ENCODE results near the gene CEBPB. TPM values are rescaled to one million over a fixed set of nuclear protein-coding genes. Genes with fewer than 3 reads are reported as not detected.

The CEBPB gene
- total and polyA plus RNA-seq, 2 donors (not counting 1 experiment from before 2014, with no cell fraction given): 21.0 to 106 TPM

DNA sequence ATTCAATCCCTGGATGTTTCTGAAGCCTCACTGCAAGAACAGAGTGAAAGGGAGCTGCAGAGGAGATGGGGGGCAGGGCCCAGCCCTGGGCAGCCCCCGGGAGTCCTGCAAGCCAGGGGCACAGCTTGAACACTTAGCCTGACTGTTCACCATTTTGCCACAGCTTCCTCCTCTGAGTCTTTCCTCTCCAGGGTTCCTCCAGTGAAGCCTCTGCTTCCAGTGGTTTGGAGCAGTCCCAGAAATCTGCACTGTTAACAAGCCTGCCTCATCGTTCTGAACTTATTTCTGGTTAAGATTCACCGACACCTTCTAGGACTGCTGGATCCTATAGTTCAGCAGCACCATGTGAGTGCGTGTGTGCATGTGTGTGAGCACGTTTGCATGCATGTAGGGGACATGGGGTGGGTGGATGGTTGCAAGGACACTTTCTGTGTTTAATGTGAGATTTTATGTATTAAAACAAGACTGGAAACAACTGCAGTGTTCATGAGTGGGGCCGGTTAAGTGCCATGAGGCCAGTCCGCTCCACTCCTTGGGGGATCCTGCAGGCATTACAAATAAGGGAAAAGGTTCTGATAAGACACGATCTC lies 24.6 kb downstream of the CEBPB start:
- H2AFZ ChIP-seq (ENCODE audit: low read length): no peak overlapping the region
- H3K4me3 ChIP-seq (replicated peaks in 1 of 4; ENCODE audit: control extremely low read depth in 1 of 4, insufficient read depth in 1 of 4, low read depth in 3 of 4, low read length in 4 of 4): no peak overlapping the region
- no peak overlapping the region for H3K9ac ChIP-seq (ENCODE audit: insufficient read depth, low read length)
- H4K20me1 ChIP-seq (ENCODE audit: control insufficient read depth, extremely low read depth, insufficient read depth, low read length): no peaks in the 10 kb centered on the region
- DNase-seq (ENCODE audit: low read depth in 2 of 2): peak; percentile 63 to 64
- H3K27ac ChIP-seq (ENCODE audit: insufficient read depth, low read length): no peak overlapping the region
- H3K9me3 ChIP-seq (ENCODE audit: control insufficient read depth, insufficient read depth, low read depth, low read length): no peaks in the 10 kb centered on the region
- TF ChIP-seq, protein P1, sequence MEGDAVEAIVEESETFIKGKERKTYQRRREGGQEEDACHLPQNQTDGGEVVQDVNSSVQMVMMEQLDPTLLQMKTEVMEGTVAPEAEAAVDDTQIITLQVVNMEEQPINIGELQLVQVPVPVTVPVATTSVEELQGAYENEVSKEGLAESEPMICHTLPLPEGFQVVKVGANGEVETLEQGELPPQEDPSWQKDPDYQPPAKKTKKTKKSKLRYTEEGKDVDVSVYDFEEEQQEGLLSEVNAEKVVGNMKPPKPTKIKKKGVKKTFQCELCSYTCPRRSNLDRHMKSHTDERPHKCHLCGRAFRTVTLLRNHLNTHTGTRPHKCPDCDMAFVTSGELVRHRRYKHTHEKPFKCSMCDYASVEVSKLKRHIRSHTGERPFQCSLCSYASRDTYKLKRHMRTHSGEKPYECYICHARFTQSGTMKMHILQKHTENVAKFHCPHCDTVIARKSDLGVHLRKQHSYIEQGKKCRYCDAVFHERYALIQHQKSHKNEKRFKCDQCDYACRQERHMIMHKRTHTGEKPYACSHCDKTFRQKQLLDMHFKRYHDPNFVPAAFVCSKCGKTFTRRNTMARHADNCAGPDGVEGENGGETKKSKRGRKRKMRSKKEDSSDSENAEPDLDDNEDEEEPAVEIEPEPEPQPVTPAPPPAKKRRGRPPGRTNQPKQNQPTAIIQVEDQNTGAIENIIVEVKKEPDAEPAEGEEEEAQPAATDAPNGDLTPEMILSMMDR (conservative IDR thresholded peaks at IDR 0.05 in 1 of 2, IDR thresholded peaks at IDR 0.05 in 1 of 2; ENCODE audit: low read depth in 1 of 2, low read length in 2 of 2): no peak
- no peak for TF ChIP-seq EZH2 (IDR thresholded peaks at IDR 0.05; ENCODE audit: low read length, missing control alignments)
- H3K27me3 ChIP-seq (ENCODE audit: control insufficient read depth, insufficient read depth, low read length): no peaks in the 10 kb centered on the region
- no peaks in the 10 kb centered on the region for H3K79me2 ChIP-seq (ENCODE audit: control insufficient read depth, insufficient read depth, low read length)
- H3K4me1 ChIP-seq (ENCODE audit: control insufficient read depth, extremely low read depth, insufficient read depth, low read length): peaks cover 6% of the 10 kb centered on the region
- H3K4me2 ChIP-seq (ENCODE audit: extremely low read depth, insufficient read depth, low read length): no peak overlapping the region
- no peaks in the 10 kb centered on the region for H3K36me3 ChIP-seq (ENCODE audit: control insufficient read depth, insufficient read depth, low read length)

DNA sequence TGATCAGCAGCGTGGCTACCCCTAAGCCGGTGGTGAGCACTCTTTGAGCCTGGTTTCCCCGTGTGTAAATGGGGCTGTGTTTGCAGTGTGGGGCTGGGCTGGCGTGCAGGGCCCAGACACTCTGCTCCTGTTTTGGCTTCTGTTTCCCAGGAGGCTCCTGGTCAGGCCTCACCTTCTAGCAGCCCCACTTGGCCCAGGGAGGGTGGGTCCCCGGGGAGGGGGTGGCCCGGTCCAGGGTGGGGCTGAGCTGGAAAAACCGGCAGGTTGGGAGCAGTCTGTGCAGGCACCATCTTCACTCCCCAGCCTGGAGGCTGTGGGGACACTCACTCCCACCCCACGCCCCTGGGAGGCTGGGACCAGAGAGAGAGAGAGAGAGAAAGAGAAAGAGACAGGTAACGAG lies 25.3 kb downstream of the CEBPB start:
- no peak overlapping the region for H3K27ac ChIP-seq (ENCODE audit: insufficient read depth, low read length)
- no peaks in the 10 kb centered on the region for H3K79me2 ChIP-seq (ENCODE audit: control insufficient read depth, insufficient read depth, low read length)
- H4K20me1 ChIP-seq (ENCODE audit: control insufficient read depth, extremely low read depth, insufficient read depth, low read length): no peaks in the 10 kb centered on the region
- H3K9ac ChIP-seq (ENCODE audit: insufficient read depth, low read length): no peak overlapping the region
- no peaks in the 10 kb centered on the region for H3K36me3 ChIP-seq (ENCODE audit: control insufficient read depth, insufficient read depth, low read length)
- H3K4me3 ChIP-seq (replicated peaks in 1 of 4; ENCODE audit: control extremely low read depth in 1 of 4, insufficient read depth in 1 of 4, low read depth in 3 of 4, low read length in 4 of 4): no peak overlapping the region
- DNase-seq (ENCODE audit: low read depth in 2 of 2): no peak
- H3K27me3 ChIP-seq (ENCODE audit: control insufficient read depth, insufficient read depth, low read length): no peaks in the 10 kb centered on the region
- peaks cover 6% of the 10 kb centered on the region for H3K4me1 ChIP-seq (ENCODE audit: control insufficient read depth, extremely low read depth, insufficient read depth, low read length)
- H2AFZ ChIP-seq (ENCODE audit: low read length): no peak overlapping the region
- no peak overlapping the region for H3K4me2 ChIP-seq (ENCODE audit: extremely low read depth, insufficient read depth, low read length)
- no peaks in the 10 kb centered on the region for H3K9me3 ChIP-seq (ENCODE audit: control insufficient read depth, insufficient read depth, low read depth, low read length)
- TF ChIP-seq, protein P1 (conservative IDR thresholded peaks at IDR 0.05 in 1 of 2, IDR thresholded peaks at IDR 0.05 in 1 of 2; ENCODE audit: low read depth in 1 of 2, low read length in 2 of 2): no peak
- TF ChIP-seq EZH2 (IDR thresholded peaks at IDR 0.05; ENCODE audit: low read length, missing control alignments): no peak

DNA sequence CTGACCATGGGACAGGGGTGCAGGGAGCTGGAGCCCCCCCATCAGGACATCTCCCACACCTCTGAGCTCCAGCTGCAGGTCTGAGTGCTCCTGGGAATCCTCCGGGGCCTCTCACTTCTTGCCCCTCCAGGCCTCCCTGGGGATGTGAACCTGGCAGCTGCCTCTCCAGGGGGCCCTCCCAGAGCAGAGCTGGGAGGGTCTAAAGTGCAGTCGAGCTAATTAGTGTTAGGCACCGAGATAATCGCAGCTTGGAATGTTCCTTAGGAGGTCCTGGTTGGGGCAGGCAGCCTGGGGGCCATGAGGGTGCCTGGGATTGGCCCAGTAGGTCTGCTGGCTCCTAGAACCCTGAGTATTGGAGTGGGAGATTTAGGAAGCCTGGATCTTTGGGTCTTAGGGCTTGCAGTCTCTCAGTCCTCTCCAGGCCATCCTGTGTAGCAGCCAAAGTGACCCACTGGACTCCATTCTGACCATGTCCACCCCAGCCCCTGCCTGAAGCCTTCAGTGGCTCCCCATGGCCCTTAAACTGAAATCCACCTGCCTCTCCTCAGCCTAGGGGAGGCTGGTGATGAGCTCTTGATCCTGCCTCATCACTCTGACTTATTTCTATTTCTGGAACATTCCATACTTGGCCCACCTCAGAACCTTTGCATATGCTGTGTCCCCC lies 26.0 kb downstream of the CEBPB start:
- Histone ChIP-seq H3K4me3 (replicated peaks in 1 of 4; ENCODE audit: control extremely low read depth in 1 of 4, insufficient read depth in 1 of 4, low read depth in 3 of 4, low read length in 4 of 4) (no peak overlapping the region), H3K27me3 (ENCODE audit: control insufficient read depth, insufficient read depth, low read length) (no peaks in the 10 kb centered on the region), H3K36me3 (ENCODE audit: control insufficient read depth, insufficient read depth, low read length) (no peaks in the 10 kb centered on the region), H3K9ac (ENCODE audit: insufficient read depth, low read length) (no peak overlapping the region), H3K4me1 (ENCODE audit: control insufficient read depth, extremely low read depth, insufficient read depth, low read length) (peaks cover 6% of the 10 kb centered on the region), H3K4me2 (ENCODE audit: extremely low read depth, insufficient read depth, low read length) (no peak overlapping the region), H3K9me3 (ENCODE audit: control insufficient read depth, insufficient read depth, low read depth, low read length) (no peaks in the 10 kb centered on the region), H2AFZ (ENCODE audit: low read length) (no peak overlapping the region), H3K27ac (ENCODE audit: insufficient read depth, low read length) (no peak overlapping the region), H4K20me1 (ENCODE audit: control insufficient read depth, extremely low read depth, insufficient read depth, low read length) (no peaks in the 10 kb centered on the region), H3K79me2 (ENCODE audit: control insufficient read depth, insufficient read depth, low read length) (no peaks in the 10 kb centered on the region)
- TF ChIP-seq, protein P1 (conservative IDR thresholded peaks at IDR 0.05 in 1 of 2, IDR thresholded peaks at IDR 0.05 in 1 of 2; ENCODE audit: low read depth in 1 of 2, low read length in 2 of 2): no peak
- TF ChIP-seq EZH2 (IDR thresholded peaks at IDR 0.05; ENCODE audit: low read length, missing control alignments): no peak
- no peak for DNase-seq (ENCODE audit: low read depth in 2 of 2)

All from fibroblast of lung (primary cell).